Adipocyte (in vitro differentiated cells): ENCODE results near the gene C1orf35.

ENCODE experiments used
- DNase-seq: peaks from one replicate; pipeline ENCODE4 v3.0.0-alpha.2; 2015; ENCODE audit warnings: low read depth
- H3K27me3 ChIP-seq: replicated peaks from 2 replicates; pipeline ENCODE4 v1.7.0; 2013; ENCODE audit warnings: mild to moderate bottlenecking, low read length, moderate library complexity; ENCODE audit not compliant: control insufficient read depth, insufficient read depth
- H3K36me3 ChIP-seq: 2 replicates; pipeline ENCODE4 v1.7.0; 2013; ENCODE audit warnings: low read length, mild to moderate bottlenecking, moderate library complexity; ENCODE audit not compliant: control insufficient read depth, insufficient read depth, severe bottlenecking
- H3K4me1 ChIP-seq: 2 replicates; pipeline ENCODE4 v1.7.0; 2013; ENCODE audit warnings: mild to moderate bottlenecking, low read length, moderate library complexity; ENCODE audit not compliant: control insufficient read depth, insufficient read depth
- H3K4me3 ChIP-seq: 2 replicates; pipeline ENCODE4 v1.7.0; 2013; ENCODE audit warnings: mild to moderate bottlenecking, low read length, moderate library complexity
- H3K9ac ChIP-seq: 2 replicates; pipeline ENCODE4 v1.7.0; 2013; ENCODE audit warnings: mild to moderate bottlenecking, low read length, moderate library complexity
- H3K9me3 ChIP-seq: 2 replicates; pipeline ENCODE4 v1.7.0; 2013; ENCODE audit warnings: mild to moderate bottlenecking, low read length, moderate library complexity; ENCODE audit not compliant: control insufficient read depth

The C1orf35 gene

GRCh38 chr1:228147151-228147693, 44.1 kb upstream of the C1orf35 start:
- Histone ChIP-seq H3K4me1 (peaks cover 48% of the 10 kb centered on the region), H3K36me3 (peaks cover 30% of the 10 kb centered on the region), H3K9me3 (no peaks in the 10 kb centered on the region), H3K4me3 (no peak overlapping the region), H3K9ac (no peak overlapping the region), H3K27me3 (no peaks in the 10 kb centered on the region)
- DNase-seq, result no peak

- H3K4me3 ChIP-seq, result no peak overlapping the region
Measured at GRCh38 chr1:228146417-228147150, 43.5 kb upstream of the C1orf35 start.

GRCh38 chr1:228145463-228146416, 42.6 kb upstream of the C1orf35 start:
- no peaks in the 10 kb centered on the region for H3K27me3 ChIP-seq
- H3K36me3 ChIP-seq, result peaks cover 30% of the 10 kb centered on the region
- H3K4me3 ChIP-seq, result no peak overlapping the region
- no peaks in the 10 kb centered on the region for H3K9me3 ChIP-seq
- peaks cover 54% of the 10 kb centered on the region for H3K4me1 ChIP-seq
- no peak for DNase-seq
- peak overlapping the region; percentile 34 for H3K9ac ChIP-seq

More at GRCh38 chr1:228146417-228147150, 43.5 kb upstream of the C1orf35 start:
- no peak overlapping the region for H3K9ac ChIP-seq
- H3K9me3 ChIP-seq, result no peaks in the 10 kb centered on the region
- peaks cover 30% of the 10 kb centered on the region for H3K36me3 ChIP-seq
- H3K27me3 ChIP-seq, result no peaks in the 10 kb centered on the region
- H3K4me1 ChIP-seq, result peaks cover 55% of the 10 kb centered on the region
- DNase-seq, result no peak

- no peak for DNase-seq
Measured at GRCh38 chr1:228144993-228145343, 41.8 kb upstream of the C1orf35 start.

DNA sequence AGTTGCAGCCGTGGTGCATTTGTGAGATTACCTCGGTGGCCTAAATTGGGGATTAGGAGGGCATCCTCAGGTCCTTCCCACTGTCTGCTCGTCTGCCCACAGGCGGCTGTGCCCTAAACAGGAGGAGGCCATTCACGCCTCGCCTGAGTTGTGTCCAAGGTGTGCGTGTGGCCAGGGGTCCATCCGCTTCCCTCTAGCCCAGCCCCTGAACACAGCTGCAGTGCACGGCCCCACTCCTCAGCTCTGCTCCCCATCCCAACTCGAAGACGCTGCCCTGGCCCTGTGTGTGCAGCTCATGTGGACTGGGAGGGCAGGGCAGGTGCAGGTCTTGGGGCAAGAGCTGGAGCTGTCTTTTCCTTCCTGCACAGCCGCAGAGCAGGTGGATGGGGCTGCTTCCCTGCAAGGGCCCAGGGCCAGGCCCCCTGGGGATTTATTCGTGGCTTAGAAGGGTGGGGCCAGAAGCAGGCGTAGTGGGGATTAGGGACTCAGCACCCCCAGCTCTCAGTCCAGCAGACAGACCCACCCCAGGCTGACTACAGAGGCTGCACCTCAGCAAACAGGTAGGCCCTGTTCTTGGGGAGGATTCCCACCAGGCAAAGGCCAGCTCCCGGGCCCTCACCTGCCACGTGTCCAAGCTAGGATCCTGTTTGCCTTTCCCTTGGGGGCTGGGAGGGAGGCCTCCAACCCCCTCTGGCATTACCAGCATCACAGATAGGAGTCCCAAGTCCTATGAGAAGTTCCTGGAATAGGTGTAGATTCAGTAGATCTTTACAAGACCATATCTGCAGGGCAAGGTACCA, 41.3 kb upstream of the C1orf35 start:
- peaks cover 30% of the 10 kb centered on the region for H3K36me3 ChIP-seq
- H3K4me3 ChIP-seq, result no peak overlapping the region
- DNase-seq, result no peak

More at GRCh38 chr1:228144993-228145343, 41.8 kb upstream of the C1orf35 start:
- H3K9me3 ChIP-seq, result no peaks in the 10 kb centered on the region
- H3K27me3 ChIP-seq, result no peaks in the 10 kb centered on the region
- H3K9ac ChIP-seq, result no peak overlapping the region
- H3K4me3 ChIP-seq, result no peak overlapping the region
- H3K4me1 ChIP-seq, result peaks cover 47% of the 10 kb centered on the region
- H3K36me3 ChIP-seq, result peaks cover 30% of the 10 kb centered on the region

DNA sequence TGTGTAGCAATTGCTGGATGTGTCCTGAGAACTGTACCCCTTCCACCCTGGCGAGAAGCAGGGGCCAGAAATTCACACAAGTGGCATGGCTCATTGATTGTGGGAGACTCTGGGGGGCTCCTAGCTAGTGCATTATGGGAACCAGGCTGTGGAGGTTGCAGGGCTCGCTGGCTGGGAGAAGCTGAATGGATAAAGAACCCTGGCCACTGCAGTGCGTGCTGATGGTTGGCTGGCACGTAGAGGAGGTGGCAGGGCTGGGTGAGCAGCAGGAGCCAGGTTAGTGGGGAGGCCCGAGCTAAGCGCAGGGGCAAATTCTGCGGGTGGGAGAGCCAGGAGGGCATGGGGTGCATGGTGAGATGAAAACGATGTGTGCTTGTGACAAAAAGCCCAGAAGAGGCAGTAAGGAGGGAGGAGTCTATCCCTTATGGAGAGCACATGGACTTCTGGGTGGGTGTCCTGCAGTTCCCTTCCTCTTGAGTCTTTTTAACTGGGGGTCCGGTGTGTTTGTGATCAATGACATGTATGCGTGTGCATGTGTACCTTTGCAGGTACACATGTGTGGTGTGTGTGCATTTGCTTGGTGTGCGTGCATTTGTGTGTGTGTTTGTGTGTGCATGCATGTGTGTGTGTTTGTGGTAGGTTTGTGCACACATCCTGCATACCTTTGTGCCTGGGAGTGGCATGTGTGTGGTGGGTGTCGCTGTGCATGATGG, 40.5 kb upstream of the C1orf35 start:
- DNase-seq, result no peak
- Histone ChIP-seq H3K27me3 (no peaks in the 10 kb centered on the region), H3K9me3 (no peaks in the 10 kb centered on the region), H3K36me3 (peaks cover 26% of the 10 kb centered on the region), H3K4me3 (no peak overlapping the region), H3K9ac (peak overlapping the region; percentile 98), H3K4me1 (peaks cover 35% of the 10 kb centered on the region)

More for the DNA sequence above, 41.3 kb upstream of the C1orf35 start:
- H3K27me3 ChIP-seq, result no peaks in the 10 kb centered on the region
- no peaks in the 10 kb centered on the region for H3K9me3 ChIP-seq
- peaks cover 42% of the 10 kb centered on the region for H3K4me1 ChIP-seq
- peak overlapping the region; percentile 26 for H3K9ac ChIP-seq

DNA sequence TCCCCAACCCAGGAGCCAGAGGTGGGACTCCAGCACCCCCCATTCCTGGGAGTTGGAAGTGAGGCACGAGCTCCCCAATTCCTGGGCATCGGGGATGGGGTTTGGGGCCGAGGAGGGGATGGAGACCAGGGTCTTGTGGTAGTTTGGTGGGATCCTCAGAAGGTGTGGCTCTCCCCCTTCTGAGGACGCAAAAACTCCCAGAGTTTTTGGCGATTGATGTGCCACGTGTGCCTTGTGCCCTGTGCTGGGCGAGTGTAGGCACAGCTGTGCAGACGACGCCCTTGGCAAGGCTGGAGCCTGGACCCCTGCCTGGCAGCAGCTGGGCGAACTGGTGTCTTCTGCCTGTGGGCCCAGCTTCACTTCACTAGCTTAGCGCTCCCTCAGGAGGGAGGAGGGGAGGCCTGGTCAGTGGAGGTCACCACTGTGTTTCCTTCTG, 39.6 kb upstream of the C1orf35 start:
- H3K9ac ChIP-seq, result peak overlapping the region; percentile 98
- H3K9me3 ChIP-seq, result no peaks in the 10 kb centered on the region
- DNase-seq, result no peak
- H3K36me3 ChIP-seq, result peaks cover 18% of the 10 kb centered on the region
- H3K27me3 ChIP-seq, result no peaks in the 10 kb centered on the region
- peaks cover 31% of the 10 kb centered on the region for H3K4me1 ChIP-seq
- peak overlapping the region; percentile 97 for H3K4me3 ChIP-seq

DNA sequence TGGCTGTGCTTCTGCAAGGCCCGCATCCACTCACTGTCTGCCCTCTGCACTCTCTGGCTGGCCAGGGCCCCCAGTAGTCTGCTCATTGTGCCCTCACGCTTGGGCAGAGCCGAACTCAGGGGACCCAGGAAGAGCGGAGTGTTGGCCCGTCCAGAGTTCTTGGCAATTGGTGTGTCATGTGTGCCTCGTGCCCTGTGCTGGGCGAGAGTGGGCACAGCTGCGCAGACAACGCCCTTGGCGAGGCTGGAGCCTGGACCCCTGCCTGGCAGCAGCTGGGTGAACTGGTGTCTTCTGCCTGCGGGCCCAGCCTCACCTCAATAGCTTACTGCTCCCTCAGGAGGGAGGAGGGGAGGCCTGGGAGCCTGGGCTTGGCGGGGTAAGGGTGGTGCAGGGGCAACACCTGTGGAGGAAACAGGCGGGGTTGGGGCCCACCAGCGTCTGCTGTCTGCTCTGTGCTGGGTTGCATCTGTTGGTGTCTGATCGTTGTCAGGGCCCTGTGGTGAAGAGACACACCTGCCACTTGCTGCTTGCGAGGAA, 39.1 kb upstream of the C1orf35 start:
- Histone ChIP-seq H3K4me3 (peak overlapping the region; percentile 97), H3K9me3 (no peaks in the 10 kb centered on the region), H3K36me3 (peaks cover 13% of the 10 kb centered on the region), H3K27me3 (no peaks in the 10 kb centered on the region), H3K4me1 (peaks cover 31% of the 10 kb centered on the region), H3K9ac (peak overlapping the region; percentile 98)
- no peak for DNase-seq

DNA sequence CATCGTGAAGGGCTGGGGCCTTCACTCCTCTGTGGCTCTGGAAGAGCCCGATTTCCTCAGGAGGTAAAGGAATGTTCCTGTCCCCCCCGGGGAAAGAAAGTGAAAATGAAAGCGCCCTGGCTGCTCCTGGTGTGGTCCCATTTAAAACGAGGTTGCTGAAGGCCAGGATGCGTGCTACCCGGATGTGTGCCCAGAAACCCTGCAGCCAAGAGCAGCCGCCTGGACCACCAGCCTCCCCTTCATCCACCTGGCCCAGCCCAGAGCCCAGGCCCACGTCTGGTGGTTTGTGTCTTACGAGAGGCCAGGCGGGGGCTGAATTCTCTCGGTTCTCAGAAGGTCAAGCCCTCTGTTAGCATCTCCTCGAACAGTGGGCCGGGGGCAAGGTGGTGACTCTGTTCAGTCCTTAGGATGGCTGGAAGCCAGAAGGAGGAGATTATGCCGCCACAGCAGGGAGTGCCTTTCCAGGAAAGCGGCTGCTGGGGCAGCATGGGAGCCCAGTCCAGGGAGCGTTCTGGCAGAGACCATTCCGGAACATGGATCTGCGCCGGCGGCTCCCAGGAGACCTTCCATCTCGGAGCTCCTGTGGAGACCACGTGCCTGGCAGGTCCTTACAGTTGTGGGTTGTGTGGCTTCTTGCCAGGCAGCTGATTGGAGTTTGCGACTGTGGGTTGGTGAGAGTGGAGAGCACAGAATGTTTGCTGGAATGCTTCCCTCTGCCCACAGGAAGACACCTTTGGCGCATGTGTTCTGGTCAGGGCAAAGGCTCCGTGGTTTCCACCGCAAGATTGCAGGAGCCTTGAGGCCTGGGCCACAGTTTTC, 38.3 kb upstream of the C1orf35 start:
- peaks cover 4% of the 10 kb centered on the region for H3K27me3 ChIP-seq
- H3K9me3 ChIP-seq, result no peaks in the 10 kb centered on the region
- H3K36me3 ChIP-seq, result peaks cover 8% of the 10 kb centered on the region
- H3K4me3 ChIP-seq, result peak overlapping the region; percentile 97
- H3K9ac ChIP-seq, result peak overlapping the region; percentile 98
- H3K4me1 ChIP-seq, result peaks cover 31% of the 10 kb centered on the region
- peak; percentile 40 for DNase-seq
